ENCODE results near the gene YTHDC1.
"Not testable (repeated sequence)": the region's sequence is repeated elsewhere in the genome, so short reads cannot be mapped to it uniquely, and the experiment has no call there.

YTHDC1 gene

GRCh38 chr4:68349649-68350360, at the start of gene YTHDC1:
YTHDC1 (minus strand) TSS chr4:68350090; CDS start chr4:68349753, 337 bp downstream.
- TF ChIP-seq Cebpa-rat (IDR thresholded peaks at IDR 0.05) = no peak
- H3K9me3 ChIP-seq (replicated peaks in 1 of 11) = peaks cover 0 to 7% (median 0%) of the 10 kb centered on the region in 11 experiments; a peak in 1 of 22 replicates
- peaks cover 40 to 45% (median 43%) of the 10 kb centered on the region in 11 experiments for H4K20me1 ChIP-seq
- H3K4me2 ChIP-seq = peak within 1 kb of the TSS; percentile 79 to 96 (median 89)
- H3K9ac ChIP-seq = peak within 1 kb of the TSS; percentile 94 to 100 (median 99)
- H3K4me3 ChIP-seq = peak within 1 kb of the TSS; percentile 76 to 92 (median 85)
- H3K27me3 ChIP-seq = no peaks in the 10 kb centered on the region
- peaks cover under 1 to 29% (median 14%) of the 10 kb centered on the region in 11 experiments; a peak in 17 of 22 replicates for H3K36me3 ChIP-seq
- peak within 1 kb of the TSS; percentile 96 to 100 (median 99) for H3K27ac ChIP-seq
- peaks cover 4 to 36% (median 26%) of the 10 kb centered on the region in 10 experiments for H3K4me1 ChIP-seq

DNA sequence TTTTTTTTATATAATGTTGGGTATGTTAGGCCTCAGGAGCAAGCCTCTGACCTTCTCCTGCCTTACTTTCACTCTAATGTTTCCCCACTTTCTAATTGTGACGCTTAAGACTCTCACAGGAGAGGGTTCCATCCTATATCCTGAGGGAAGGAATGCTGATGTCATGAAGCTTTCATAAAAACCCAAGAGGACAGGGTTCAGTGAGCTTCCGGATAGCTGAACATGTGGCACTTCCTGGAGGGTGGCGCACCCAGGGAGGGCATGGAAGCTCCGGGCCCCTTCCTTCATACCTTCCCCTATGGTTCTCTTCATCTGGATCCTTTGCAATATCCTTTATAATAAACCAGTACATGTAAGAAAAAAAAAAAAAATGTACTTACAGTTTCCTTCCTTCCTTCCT, 49.4 kb upstream of the YTHDC1 start:
- H3K9me3 ChIP-seq (replicated peaks in 1 of 11) = no peaks in the 10 kb centered on the region
- no peak for TF ChIP-seq Cebpa-rat (IDR thresholded peaks at IDR 0.05)
- H3K27ac ChIP-seq = no peak overlapping the region
- no peaks in the 10 kb centered on the region for H3K27me3 ChIP-seq
- no peak overlapping the region for H3K4me2 ChIP-seq
- no peaks in the 10 kb centered on the region for H3K4me1 ChIP-seq
- H3K9ac ChIP-seq = no peak overlapping the region
- no peaks in the 10 kb centered on the region for H3K36me3 ChIP-seq
- H4K20me1 ChIP-seq = no peaks in the 10 kb centered on the region
- no peak overlapping the region for H3K4me3 ChIP-seq

- Histone ChIP-seq H4K20me1 (no peaks in the 10 kb centered on the region), H3K4me1 (no peaks in the 10 kb centered on the region), H3K27ac (no peak overlapping the region), H3K9ac (no peak overlapping the region), H3K4me3 (no peak overlapping the region), H3K4me2 (no peak overlapping the region), H3K9me3 (replicated peaks in 1 of 11) (no peaks in the 10 kb centered on the region), H3K36me3 (no peaks in the 10 kb centered on the region), H3K27me3 (no peaks in the 10 kb centered on the region)
- TF ChIP-seq Cebpa-rat (IDR thresholded peaks at IDR 0.05) = no peak
Measured at GRCh38 chr4:68396756-68397155, 46.9 kb upstream of the YTHDC1 start.

GRCh38 chr4:68391436-68391835, 41.5 kb upstream of the YTHDC1 start:
- H3K4me2 ChIP-seq = no peak overlapping the region
- no peak overlapping the region for H3K9ac ChIP-seq
- no peak for TF ChIP-seq Cebpa-rat (IDR thresholded peaks at IDR 0.05)
- H3K27ac ChIP-seq = no peak overlapping the region
- no peak overlapping the region for H3K4me3 ChIP-seq
- no peaks in the 10 kb centered on the region for H3K9me3 ChIP-seq (replicated peaks in 1 of 11)
- H3K36me3 ChIP-seq = no peaks in the 10 kb centered on the region
- H3K27me3 ChIP-seq = no peaks in the 10 kb centered on the region
- H3K4me1 ChIP-seq = no peaks in the 10 kb centered on the region
- H4K20me1 ChIP-seq = no peaks in the 10 kb centered on the region

DNA sequence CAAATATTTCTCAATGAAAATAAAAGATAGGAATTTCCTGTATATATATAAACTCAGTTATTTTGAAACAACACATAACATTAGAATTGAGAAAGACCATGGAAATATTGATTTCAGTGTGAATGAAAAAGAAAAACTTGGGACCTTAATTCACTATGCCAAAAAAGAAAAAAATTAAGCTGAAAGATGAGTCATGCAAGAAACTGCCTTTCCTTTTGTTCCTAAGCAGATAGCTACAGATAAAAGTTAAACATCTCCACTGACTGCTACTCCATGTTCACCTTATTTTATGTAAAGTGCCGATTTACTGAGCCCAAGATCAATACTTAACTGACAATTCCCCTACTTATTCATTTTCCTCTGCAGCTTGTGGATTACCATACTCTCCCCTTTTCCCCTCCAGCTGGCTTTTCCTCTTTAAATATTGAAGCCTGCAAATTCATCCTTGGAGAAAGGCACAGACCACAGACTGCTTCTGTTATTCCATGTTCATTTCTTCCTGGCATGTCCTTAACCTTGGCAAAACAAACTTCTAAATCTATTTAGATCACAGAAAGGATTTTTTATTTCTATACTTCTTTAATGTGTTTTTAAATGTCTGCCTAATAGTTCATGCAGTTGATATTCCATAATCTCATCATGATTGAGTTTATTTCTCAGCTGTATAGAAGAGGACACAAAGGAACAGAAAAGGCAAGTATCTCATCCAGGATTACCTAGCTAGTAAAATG, 40.5 kb upstream of the YTHDC1 start:
- Histone ChIP-seq H3K36me3 (no peaks in the 10 kb centered on the region), H3K9me3 (replicated peaks in 1 of 11) (no peaks in the 10 kb centered on the region), H3K9ac (no peak overlapping the region), H3K4me3 (no peak overlapping the region), H3K27me3 (no peaks in the 10 kb centered on the region), H3K4me1 (no peaks in the 10 kb centered on the region), H3K4me2 (no peak overlapping the region), H3K27ac (no peak overlapping the region), H4K20me1 (no peaks in the 10 kb centered on the region)
- TF ChIP-seq Cebpa-rat (IDR thresholded peaks at IDR 0.05) = no peak

- H3K36me3 ChIP-seq; H3K4me3 ChIP-seq; H4K20me1 ChIP-seq; H3K4me2 ChIP-seq; H3K4me1 ChIP-seq; H3K9ac ChIP-seq; H3K27ac ChIP-seq; H3K27me3 ChIP-seq; H3K9me3 ChIP-seq (replicated peaks in 1 of 11): not testable (repeated sequence)
Measured at GRCh38 chr4:68389386-68389913, 39.6 kb upstream of the YTHDC1 start.

DNA sequence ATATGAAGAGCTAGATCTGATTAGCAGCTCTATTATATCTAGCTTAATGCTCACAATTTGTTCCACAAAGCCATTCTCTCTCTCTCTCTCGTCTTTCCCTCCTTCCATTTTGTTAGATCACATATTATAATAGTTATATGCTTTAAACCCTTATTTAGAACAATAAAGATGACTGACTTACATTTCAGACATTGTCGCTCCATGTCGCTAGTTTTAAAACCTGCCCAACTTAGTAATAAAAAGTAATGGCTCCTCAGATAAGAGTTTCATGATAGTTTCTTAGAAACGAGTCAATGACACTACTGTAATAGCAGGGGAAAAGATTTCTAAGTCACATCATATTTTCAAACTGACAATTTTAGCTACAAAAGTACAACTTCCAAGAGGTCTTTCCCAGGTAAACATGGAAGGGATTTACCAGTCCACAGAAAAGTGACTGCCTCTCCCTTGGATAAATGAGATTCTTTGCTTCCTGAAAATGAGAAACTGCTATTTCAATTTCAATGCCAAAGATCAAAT, 38.5 kb upstream of the YTHDC1 start:
- no peak for TF ChIP-seq Cebpa-rat (IDR thresholded peaks at IDR 0.05)
- H3K9ac ChIP-seq = no peak overlapping the region

DNA sequence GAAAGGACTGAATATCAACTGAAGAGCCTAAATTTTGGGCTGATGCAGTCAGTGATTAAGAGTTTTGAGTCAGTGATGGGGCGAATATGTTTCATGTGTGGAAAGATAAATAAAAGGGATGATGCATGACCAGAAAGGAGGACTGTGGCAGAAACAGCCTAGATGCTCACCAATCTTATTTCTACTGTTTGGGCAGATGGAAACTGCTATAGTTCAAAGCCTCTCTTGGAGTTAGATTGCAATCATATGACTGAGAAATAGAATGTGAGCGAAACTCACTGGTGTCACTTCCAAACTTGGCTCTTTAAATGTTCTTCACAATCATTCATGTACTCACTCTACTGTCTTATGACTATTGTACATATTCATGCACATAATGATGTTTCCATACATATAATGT, 35.4 kb upstream of the YTHDC1 start:
- no peaks in the 10 kb centered on the region for H3K27me3 ChIP-seq
- TF ChIP-seq Cebpa-rat (IDR thresholded peaks at IDR 0.05) = no peak
- H3K9me3 ChIP-seq (replicated peaks in 1 of 11) = no peaks in the 10 kb centered on the region
- H4K20me1 ChIP-seq = no peaks in the 10 kb centered on the region
- H3K27ac ChIP-seq = no peak overlapping the region
- H3K4me3 ChIP-seq = no peak overlapping the region
- H3K4me1 ChIP-seq = no peaks in the 10 kb centered on the region
- H3K4me2 ChIP-seq = no peak overlapping the region
- no peak overlapping the region for H3K9ac ChIP-seq
- no peaks in the 10 kb centered on the region for H3K36me3 ChIP-seq

More for the DNA sequence above, 38.5 kb upstream of the YTHDC1 start:
- H3K4me3 ChIP-seq = no peak overlapping the region
- H3K4me1 ChIP-seq = no peaks in the 10 kb centered on the region
- no peak overlapping the region for H3K4me2 ChIP-seq
- no peaks in the 10 kb centered on the region for H3K9me3 ChIP-seq (replicated peaks in 1 of 11)
- H4K20me1 ChIP-seq = no peaks in the 10 kb centered on the region
- H3K27me3 ChIP-seq = no peaks in the 10 kb centered on the region
- no peak overlapping the region for H3K27ac ChIP-seq
- no peaks in the 10 kb centered on the region for H3K36me3 ChIP-seq

- no peaks in the 10 kb centered on the region for H3K9me3 ChIP-seq (replicated peaks in 1 of 11)
- no peak for TF ChIP-seq Cebpa-rat (IDR thresholded peaks at IDR 0.05)
- no peaks in the 10 kb centered on the region for H3K36me3 ChIP-seq
- no peak overlapping the region for H3K4me3 ChIP-seq
- H3K9ac ChIP-seq = no peak overlapping the region
- no peaks in the 10 kb centered on the region for H3K27me3 ChIP-seq
- H3K27ac ChIP-seq = no peak overlapping the region
- no peaks in the 10 kb centered on the region for H3K4me1 ChIP-seq
- no peak overlapping the region for H3K4me2 ChIP-seq
- no peaks in the 10 kb centered on the region for H4K20me1 ChIP-seq
Measured at GRCh38 chr4:68383115-68383514, 33.2 kb upstream of the YTHDC1 start.
